ENCODE measurements around the gene TBXA2R. TPM values are rescaled to one million over a fixed set of nuclear protein-coding genes. Genes with fewer than 3 reads are reported as not detected.
"Not testable (repeated sequence)": the region's sequence is repeated elsewhere in the genome, so short reads cannot be mapped to it uniquely, and the experiment has no call there.

Gene TBXA2R
- total RNA-seq, 1 donor from 2014 or later: 1.2 TPM

GRCh38 chr19:3639479-3639878 lies 32.8 kb upstream of the TBXA2R start:
- no peak for DNase-seq

GRCh38 chr19:3638208-3639193 lies 31.8 kb upstream of the TBXA2R start:
- no peak for DNase-seq

- DNase-seq: no peak
Measured at GRCh38 chr19:3637621-3638020, 30.9 kb upstream of the TBXA2R start.

- DNase-seq: no peak
Measured at GRCh38 chr19:3636962-3637361, 30.3 kb upstream of the TBXA2R start.

- no peak for DNase-seq
Measured at GRCh38 chr19:3636506-3636905, 29.8 kb upstream of the TBXA2R start.

GRCh38 chr19:3634496-3635045 lies 27.9 kb upstream of the TBXA2R start:
- DNase-seq: no peak

GRCh38 chr19:3633559-3633988 lies 26.9 kb upstream of the TBXA2R start:
- no peak for DNase-seq

GRCh38 chr19:3632739-3633558 lies 26.3 kb upstream of the TBXA2R start:
- no peak for DNase-seq

GRCh38 chr19:3632098-3632497 lies 25.4 kb upstream of the TBXA2R start:
- no peak for DNase-seq

GRCh38 chr19:3631053-3631861 lies 24.6 kb upstream of the TBXA2R start:
- no peak for DNase-seq

- not testable (repeated sequence) for DNase-seq
Measured at GRCh38 chr19:3628766-3629165, 22.1 kb upstream of the TBXA2R start.

- no peak for DNase-seq
Measured at GRCh38 chr19:3627351-3627723, 20.7 kb upstream of the TBXA2R start.

GRCh38 chr19:3626473-3627350 lies 20.0 kb upstream of the TBXA2R start, which contains the start of gene CACTIN:
Gene CACTIN (minus strand): TSS chr19:3626790. CDS start chr19:3626762, 28 bp downstream.
- DNase-seq: peak; percentile 97

- DNase-seq: no peak
Measured at GRCh38 chr19:3625996-3626472, 19.4 kb upstream of the TBXA2R start.

GRCh38 chr19:3623716-3624115 lies 17.0 kb upstream of the TBXA2R start:
- DNase-seq: no peak

GRCh38 chr19:3622224-3622623 lies 15.5 kb upstream of the TBXA2R start:
- no peak for DNase-seq

- DNase-seq: no peak
Measured at GRCh38 chr19:3621689-3622088, 15.0 kb upstream of the TBXA2R start.

GRCh38 chr19:3620817-3621547 lies 14.3 kb upstream of the TBXA2R start:
- no peak for DNase-seq

- DNase-seq: no peak
Measured at GRCh38 chr19:3620145-3620816, 13.6 kb upstream of the TBXA2R start.
